Measurements from ENCODE around the gene HCN3. TPM values are rescaled to one million over a fixed set of nuclear protein-coding genes. Genes with fewer than 3 reads are reported as not detected.
"Not testable (repeated sequence)": the region's sequence is repeated elsewhere in the genome, so short reads cannot be mapped to it uniquely, and the experiment has no call there.

The HCN3 gene
- total RNA-seq, 1 donor from 2014 or later = 4.1 TPM

- DNase-seq (ENCODE audit: extremely low spot score, unreplicated experiment) = no peak
- H3K27ac Mint-ChIP-seq (ENCODE audit: unreplicated experiment) = no peak overlapping the region
- no peaks in the 10 kb centered on the region for H3K36me3 Mint-ChIP-seq (ENCODE audit: unreplicated experiment)
- H3K4me1 Mint-ChIP-seq (ENCODE audit: unreplicated experiment) = no peaks in the 10 kb centered on the region
- H3K27me3 Mint-ChIP-seq (ENCODE audit: unreplicated experiment) = no peaks in the 10 kb centered on the region
- no peak for TF ChIP-seq CTCF (IDR thresholded peaks at IDR 0.05)
- H3K4me3 Mint-ChIP-seq (ENCODE audit: unreplicated experiment) = no peak overlapping the region
- H3K9me3 Mint-ChIP-seq (ENCODE audit: unreplicated experiment) = no peaks in the 10 kb centered on the region
Measured at GRCh38 chr1:155285631-155286044, 8.4 kb downstream of the HCN3 start.

GRCh38 chr1:155286544-155286943, 9.3 kb downstream of the HCN3 start:
- H3K4me1 Mint-ChIP-seq (ENCODE audit: unreplicated experiment) = no peaks in the 10 kb centered on the region
- no peaks in the 10 kb centered on the region for H3K36me3 Mint-ChIP-seq (ENCODE audit: unreplicated experiment)
- TF ChIP-seq CTCF (IDR thresholded peaks at IDR 0.05) = no peak
- no peak overlapping the region for H3K27ac Mint-ChIP-seq (ENCODE audit: unreplicated experiment)
- H3K9me3 Mint-ChIP-seq (ENCODE audit: unreplicated experiment) = no peaks in the 10 kb centered on the region
- no peak for DNase-seq (ENCODE audit: extremely low spot score, unreplicated experiment)
- H3K4me3 Mint-ChIP-seq (ENCODE audit: unreplicated experiment) = no peak overlapping the region
- H3K27me3 Mint-ChIP-seq (ENCODE audit: unreplicated experiment) = no peaks in the 10 kb centered on the region

DNA sequence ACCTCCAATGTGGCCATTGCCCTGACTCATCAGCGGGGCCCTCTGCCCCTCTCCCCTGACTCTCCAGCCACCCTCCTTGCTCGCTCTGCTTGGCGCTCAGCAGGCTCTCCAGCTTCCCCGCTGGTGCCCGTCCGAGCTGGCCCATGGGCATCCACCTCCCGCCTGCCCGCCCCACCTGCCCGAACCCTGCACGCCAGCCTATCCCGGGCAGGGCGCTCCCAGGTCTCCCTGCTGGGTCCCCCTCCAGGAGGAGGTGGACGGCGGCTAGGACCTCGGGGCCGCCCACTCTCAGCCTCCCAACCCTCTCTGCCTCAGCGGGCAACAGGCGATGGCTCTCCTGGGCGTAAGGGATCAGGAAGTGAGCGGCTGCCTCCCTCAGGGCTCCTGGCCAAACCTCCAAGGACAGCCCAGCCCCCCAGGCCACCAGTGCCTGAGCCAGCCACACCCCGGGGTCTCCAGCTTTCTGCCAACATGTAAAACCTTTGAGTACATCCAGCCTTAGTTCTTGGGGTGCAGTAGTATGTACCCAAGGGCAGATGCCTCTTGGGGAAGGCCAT, 10.8 kb downstream of the HCN3 start:
- Mint-ChIP-seq H3K4me3 (ENCODE audit: unreplicated experiment) (no peak overlapping the region), H3K27ac (ENCODE audit: unreplicated experiment) (no peak overlapping the region), H3K27me3 (ENCODE audit: unreplicated experiment) (peaks cover 3% of the 10 kb centered on the region), H3K4me1 (ENCODE audit: unreplicated experiment) (no peaks in the 10 kb centered on the region), H3K36me3 (ENCODE audit: unreplicated experiment) (no peaks in the 10 kb centered on the region), H3K9me3 (ENCODE audit: unreplicated experiment) (no peaks in the 10 kb centered on the region)
- DNase-seq (ENCODE audit: extremely low spot score, unreplicated experiment) = no peak
- no peak for TF ChIP-seq CTCF (IDR thresholded peaks at IDR 0.05)

- not testable (repeated sequence) for H3K27ac Mint-ChIP-seq (ENCODE audit: unreplicated experiment); H3K36me3 Mint-ChIP-seq (ENCODE audit: unreplicated experiment)
Measured at GRCh38 chr1:155291006-155291405, 13.7 kb downstream of the HCN3 start.

GRCh38 chr1:155293086-155293749, 16.0 kb downstream of the HCN3 start:
- no peak for DNase-seq (ENCODE audit: extremely low spot score, unreplicated experiment)
- H3K9me3 Mint-ChIP-seq (ENCODE audit: unreplicated experiment) = no peaks in the 10 kb centered on the region
- TF ChIP-seq CTCF (IDR thresholded peaks at IDR 0.05) = no peak
- no peak overlapping the region for H3K27ac Mint-ChIP-seq (ENCODE audit: unreplicated experiment)
- H3K4me1 Mint-ChIP-seq (ENCODE audit: unreplicated experiment) = no peaks in the 10 kb centered on the region
- H3K36me3 Mint-ChIP-seq (ENCODE audit: unreplicated experiment) = no peaks in the 10 kb centered on the region
- peaks cover 19% of the 10 kb centered on the region for H3K27me3 Mint-ChIP-seq (ENCODE audit: unreplicated experiment)
- H3K4me3 Mint-ChIP-seq (ENCODE audit: unreplicated experiment) = no peak overlapping the region

More at GRCh38 chr1:155291006-155291405, 13.7 kb downstream of the HCN3 start:
- H3K27me3 Mint-ChIP-seq (ENCODE audit: unreplicated experiment); DNase-seq (ENCODE audit: extremely low spot score, unreplicated experiment); H3K9me3 Mint-ChIP-seq (ENCODE audit: unreplicated experiment); H3K4me3 Mint-ChIP-seq (ENCODE audit: unreplicated experiment); H3K4me1 Mint-ChIP-seq (ENCODE audit: unreplicated experiment): not testable (repeated sequence)
